Activated CD8-positive, alpha-beta memory T cell treated with anti-CD3 and anti-CD28 coated beads, Interleukin-2, amount 50 U/mL, for 48 hours (primary cell): ENCODE results near the gene CNTNAP2.

Source experiments
- DNase-seq: peaks from one replicate; pipeline ENCODE4 v3.0.0-alpha.2; 2020

CNTNAP2 gene

DNA sequence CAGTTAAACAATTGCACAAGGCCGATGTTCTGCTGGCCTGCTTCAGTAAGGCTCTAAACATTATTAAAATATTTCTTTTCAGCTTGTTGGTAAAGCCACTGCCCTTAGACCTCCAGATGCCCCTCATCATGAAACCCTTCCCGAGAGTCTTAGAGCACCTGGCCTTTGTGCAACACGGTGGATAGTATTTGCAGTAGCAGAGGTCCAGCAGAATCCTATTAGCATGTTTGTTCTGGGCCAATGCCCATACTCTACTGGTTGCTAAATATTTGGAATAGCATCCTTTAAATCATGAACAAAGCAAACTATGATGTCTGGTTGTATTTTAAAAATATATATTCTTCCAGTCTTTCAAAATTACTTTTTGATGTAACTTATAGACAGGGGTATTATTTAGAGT lies 584.6 kb downstream of the CNTNAP2 start:
- DNase-seq, result no peak

DNA sequence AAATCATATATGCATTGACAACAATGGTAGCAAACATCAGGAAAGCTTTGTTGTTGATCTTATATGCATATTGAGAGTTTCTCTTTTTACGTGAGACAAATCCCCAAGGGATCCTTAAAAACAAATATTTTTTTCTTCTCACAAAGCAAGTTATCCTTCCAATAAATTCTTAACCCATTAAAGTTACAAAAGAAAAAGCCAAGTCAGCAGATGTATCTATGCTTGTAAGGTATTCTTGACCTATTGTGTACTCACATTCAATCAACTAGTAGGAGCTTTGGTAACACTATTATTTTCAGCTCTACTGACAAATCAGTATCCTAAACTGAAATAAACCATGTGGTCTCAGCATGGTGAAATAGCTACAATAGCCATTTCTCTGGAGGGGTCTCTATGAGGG lies 586.3 kb downstream of the CNTNAP2 start:
- DNase-seq, result no peak

DNA sequence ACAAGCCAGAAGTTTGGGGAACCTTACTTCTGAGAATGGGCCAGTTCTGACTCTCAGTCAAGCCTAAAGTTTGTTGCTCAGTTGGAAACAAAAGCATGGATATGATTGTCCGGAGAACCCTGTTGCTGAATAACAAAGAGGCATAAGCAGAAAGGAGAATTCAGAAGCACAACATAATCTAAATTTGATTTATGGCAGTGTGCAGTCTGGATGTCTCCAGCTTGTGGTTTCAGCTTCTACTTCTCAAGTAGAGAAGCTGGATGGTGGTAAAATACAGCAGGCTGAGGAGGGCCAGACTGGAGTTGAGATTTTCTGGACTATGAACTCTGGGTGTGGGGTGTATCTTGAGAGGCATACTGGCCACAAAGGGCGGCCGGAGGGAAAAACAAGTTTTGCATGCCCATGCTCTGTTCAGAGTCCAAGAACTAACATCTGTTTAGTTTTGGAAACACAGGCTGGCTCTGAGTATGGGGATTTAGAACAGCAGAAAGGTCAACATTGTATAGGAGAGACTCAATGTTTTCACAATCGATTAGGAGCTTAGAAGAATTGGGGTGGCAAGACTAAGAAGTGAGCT lies 592.9 kb downstream of the CNTNAP2 start:
- DNase-seq, result no peak

DNA sequence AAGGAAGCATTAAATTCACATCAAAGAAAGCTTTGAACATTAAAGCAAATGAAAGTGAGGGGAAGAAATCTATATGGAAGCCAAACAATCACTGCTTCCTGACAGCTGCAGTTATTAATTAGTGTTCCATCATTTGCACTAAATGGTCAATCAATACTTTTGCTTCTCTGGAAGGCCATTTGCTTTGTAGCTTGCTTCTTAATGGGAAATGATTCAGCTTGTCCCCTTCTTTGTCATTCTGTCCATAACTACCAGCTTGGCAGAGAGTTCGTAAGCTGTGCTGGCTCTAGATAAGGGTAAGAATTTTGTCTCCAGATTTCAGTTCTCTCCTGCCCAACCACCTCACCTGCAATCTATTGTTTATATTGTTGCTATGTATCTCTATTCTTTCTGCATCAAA lies 596.6 kb downstream of the CNTNAP2 start:
- DNase-seq, result no peak

DNA sequence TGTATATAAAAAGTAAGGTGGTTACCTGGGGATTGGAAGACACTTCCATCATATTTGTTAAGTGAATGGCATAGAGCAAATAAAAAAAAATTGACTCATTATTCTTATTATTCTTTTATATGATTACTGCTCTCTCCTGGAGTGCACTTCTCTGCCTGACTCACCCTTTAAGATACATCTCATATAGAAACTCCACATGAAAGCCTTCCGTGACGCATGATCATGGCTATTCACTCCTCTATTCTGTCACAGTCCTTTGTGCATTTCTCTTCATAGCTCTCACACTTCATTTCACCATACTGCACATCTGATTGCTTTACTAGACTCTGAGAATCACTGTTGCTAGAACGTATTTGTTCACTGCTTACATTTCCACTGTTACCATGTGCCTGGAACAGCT lies 597.3 kb downstream of the CNTNAP2 start:
- no peak for DNase-seq

DNA sequence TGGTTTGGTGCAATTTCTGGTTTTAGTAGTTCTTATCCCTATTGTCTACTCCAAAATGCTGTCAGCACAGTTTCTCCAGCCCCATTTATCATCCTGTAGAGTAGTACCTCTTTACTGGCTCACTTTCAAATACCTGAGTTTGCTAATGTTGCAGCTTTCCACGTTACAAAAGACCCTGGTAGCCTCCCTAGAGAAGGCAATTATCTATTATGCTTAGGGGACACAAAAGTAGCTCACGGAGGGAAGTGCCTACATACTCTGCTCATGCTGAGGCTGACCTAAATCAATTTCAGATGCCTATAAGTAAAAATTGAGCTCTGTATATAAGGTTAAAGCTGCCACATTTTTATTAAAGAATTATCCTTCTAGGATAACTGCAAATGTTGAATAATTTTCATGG lies 603.6 kb downstream of the CNTNAP2 start:
- no peak for DNase-seq

DNA sequence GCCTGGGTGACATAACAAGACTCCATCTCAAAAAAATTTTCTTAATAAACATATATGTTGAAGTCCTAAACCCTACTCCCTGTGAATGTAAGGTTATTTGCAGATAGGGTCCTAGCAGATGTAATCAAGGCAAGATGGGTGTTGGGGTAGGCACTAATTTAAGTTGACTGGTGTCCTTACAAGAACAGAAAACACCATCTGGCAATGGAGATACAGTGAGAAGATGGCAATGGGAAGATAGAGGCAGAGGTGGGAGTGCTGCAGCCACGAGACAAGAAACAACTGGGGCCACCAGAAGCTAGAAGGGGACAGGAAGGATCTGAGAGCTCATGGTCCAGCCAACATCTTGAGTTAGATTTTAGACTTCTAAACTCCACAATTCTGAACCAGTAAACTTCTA lies 606.4 kb downstream of the CNTNAP2 start:
- DNase-seq, result no peak

DNA sequence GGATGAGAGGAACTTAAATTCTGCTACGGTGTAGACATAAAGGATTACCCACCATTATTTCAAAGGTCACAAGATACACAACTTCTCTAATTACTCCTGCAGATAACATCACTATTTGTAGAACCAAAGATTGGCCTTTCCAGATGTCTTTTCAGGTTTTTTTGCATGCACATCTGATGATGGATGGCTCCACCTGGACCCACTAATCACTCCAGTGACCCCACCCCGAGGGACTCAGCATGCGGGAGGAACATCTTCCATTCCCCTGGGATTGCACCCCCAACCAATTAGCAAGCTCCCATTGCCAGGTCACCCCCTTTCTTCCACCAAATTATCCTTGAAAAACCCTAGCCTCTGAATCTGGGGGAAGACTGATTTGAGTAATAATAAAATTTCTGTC lies 608.9 kb downstream of the CNTNAP2 start:
- DNase-seq, result no peak

DNA sequence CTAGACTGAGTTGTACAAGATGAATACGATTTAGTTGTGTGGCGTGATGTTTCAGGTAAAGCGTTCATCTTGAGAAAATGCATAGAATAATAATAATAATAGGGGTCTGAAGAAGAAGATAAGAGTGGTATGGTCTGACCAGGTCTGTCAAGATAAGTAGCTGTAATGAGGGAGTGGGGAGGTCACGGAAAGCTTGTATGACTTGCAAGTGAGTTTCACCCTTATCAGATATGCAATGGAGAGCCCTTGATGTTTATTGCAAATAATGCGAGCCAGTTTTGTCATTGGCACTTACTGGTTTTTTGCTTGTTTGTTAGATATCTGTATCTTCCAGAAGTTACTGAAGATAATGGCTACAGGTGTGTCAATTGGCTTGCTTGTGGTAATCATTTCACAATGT lies 611.5 kb downstream of the CNTNAP2 start:
- DNase-seq, result no peak

DNA sequence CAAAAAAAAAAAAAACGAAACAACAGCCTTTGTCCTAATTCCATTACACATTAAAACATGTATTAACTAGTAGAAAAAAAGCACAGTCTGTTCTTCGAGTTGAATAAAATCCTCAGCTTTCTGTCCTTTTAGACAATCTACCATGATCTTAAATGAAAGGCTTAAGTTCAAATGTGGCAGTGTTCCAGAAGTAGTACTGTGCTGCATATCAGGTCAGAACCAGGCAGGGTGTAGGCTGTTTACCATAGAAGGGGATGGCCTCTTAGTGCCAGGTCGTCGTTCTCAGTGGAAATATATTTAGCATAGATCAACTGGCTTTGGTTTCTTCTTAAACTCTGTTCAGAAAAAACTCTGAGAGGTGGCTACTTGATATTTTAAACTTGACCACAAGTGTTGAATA lies 612.0 kb downstream of the CNTNAP2 start:
- DNase-seq, result no peak

DNA sequence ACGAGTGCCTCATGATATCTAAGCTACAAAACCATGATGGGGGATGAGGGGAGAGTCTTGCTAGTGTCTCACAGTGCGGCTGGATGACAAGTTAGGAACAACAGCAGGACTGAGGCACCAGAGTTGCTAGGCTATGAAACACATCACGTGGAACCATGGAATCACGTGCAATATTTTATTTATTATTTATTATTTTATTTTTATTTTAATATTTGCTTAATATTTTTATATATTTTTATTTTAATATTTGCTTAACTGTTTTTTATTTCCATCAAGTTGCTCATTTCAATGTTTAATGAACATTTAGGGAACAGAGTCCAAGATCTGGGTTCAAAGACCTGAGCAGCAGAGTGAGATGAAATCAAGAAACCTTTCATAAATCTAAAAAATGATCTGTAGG lies 614.6 kb downstream of the CNTNAP2 start:
- no peak for DNase-seq

DNA sequence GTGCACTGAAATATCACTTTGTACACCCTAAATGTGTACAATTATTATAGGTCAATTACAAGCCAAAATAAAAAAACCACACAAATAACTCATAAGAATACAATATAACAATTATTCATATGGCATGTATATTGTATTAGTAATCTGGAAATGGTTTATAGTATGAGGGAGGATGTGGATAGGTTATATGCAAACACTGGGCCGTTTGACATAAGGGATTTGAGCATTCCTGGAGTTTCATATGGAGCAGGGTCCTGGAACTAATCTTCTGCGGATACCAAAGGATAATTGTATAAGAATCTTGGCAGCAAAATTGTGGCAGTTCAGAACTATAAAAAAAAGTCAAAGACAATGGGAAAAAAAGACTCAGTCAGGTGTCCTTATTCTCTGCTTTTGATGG lies 619.4 kb downstream of the CNTNAP2 start:
- DNase-seq, result no peak

DNA sequence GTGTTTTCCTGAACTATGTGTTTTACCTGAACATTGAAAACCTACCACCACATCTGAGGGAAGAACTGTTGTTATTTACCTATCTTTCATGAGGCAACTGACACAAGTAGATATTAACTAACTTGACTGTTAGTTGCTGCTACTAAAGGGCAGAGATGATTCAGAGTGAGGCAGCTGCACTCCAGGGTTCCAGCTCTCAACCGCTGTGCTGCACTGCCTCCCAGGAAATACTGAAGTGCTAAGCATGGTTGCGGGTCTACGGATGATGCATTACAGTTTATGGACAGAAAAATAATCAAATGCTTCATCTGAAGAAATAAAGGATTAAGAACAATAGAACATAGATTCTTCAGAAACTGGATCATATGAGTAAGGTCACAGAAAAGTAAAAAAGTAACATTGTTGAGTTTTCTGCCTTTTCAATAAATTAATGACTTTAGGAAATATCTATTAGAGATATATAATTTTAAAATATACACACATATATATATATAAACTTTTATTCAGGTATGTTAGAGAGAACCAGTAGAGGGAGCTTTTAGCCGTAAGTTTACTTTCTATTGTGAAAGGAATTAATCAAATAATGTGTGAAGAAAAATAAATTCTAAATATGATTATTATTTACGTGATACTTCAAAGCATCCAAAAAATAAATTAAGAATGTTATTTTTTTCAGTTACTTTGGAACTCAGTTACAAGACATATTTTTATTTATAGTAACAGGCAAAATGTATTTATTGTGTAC lies 620.0 kb downstream of the CNTNAP2 start:
- DNase-seq, result no peak

DNA sequence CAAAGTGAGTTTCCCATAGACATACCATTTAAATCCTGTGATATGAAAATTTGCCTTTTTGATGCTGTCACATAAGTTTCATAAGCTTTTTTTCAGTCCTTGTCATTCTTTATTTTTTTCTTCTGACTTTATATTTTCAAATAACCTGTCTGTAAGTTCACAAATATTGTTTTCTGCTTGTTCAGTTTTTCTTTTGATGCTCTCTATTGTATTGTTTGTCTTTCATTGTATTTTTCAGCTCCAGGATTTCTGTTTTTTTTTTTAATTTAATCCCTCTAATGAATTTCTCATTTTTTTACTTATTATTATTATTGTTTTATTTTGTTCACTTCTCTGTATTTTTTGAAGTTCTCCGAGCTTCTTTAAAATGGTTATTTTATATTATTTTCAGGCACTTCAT lies 623.4 kb downstream of the CNTNAP2 start:
- DNase-seq, result no peak

DNA sequence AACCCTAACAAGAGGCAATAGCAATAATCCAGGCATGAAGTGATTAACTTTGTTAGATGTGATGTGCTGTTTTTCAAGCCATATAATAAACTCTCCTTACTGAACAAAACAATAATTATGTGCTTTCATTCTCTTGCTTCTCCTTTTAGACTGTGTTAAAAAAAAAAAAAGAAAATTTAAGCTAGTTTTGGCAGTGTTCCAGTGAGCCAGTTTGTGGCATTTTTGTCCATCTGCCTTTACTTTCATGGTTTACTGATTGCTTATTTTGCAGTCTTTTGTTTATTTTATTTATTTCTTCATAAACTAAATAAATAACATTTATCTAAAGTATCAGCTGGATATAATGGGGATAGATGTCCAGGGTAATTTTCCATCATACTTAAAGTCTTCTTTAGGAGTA lies 625.3 kb downstream of the CNTNAP2 start:
- no peak for DNase-seq

DNA sequence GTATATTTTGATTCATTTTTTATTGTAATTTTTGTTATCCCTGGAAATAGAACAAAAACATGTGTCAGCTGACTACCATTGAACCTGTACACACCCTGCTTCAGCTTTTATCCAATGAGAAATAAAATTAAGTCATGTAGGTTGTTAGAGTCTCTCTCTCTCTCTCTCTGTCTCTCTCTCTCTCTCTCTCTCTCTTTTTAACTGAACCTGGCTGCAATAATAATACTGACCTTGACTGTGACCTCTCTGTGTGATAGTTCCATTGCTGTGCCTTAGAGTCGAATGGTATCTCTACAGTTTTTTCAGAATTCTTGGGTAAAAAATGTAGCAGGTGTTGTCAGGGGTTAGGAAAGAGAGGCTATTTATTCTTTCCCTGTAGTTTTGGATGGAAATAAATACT lies 637.8 kb downstream of the CNTNAP2 start:
- DNase-seq, result no peak

DNA sequence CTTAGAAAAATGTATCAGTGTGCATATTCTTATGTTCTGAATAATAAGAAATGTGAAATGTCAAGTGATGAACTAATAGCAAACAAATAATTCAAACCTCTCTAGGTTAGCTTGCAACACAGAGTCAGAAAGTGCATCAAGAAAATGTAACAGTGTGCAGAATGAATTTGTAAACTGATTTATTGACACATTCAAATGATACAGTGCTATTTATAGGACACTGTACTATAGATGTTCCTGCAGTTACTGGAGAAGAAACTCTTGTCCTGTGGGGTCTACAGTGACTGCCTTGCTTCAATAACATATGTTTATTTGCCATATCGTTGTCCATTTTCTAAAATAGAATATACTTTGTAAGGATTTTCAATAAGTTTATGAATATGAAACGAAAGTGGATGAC lies 639.0 kb downstream of the CNTNAP2 start:
- DNase-seq, result no peak

DNA sequence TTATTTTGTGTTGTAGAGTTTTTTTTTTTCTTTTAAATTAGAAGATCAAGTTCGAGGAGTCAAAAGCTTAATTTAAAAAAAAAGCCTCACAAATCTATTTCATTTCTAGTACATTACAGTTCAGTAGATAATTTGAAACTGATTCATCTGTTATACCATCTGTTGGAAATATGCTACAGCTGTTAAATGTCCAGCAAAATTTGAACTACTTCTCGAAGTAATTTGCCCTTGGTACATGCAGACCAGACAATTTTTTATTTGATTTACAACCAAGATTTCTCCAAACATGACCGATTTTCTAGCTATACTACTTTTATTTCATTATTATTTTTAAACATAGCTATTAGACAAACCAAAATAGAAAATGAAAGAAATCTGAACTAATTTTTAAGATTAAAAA lies 647.9 kb downstream of the CNTNAP2 start:
- no peak for DNase-seq

DNA sequence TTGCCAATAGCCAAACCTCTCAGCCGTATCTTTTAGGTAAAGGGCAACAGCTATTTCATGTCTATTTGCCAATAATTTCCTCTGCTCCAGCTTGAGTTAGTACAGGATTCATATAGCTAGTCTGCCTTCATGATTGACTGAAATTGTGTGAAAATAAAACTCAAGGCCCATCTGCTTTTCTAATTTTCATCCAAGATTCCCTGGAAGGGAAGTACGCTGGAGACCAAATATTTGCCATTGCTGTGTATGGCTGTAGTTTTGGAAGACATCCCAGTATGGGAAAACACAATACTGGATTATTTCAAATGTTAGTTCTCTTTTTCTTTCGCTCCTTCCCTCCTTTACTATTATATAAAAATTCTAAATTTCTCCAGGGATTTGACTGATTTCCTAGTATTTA lies 652.4 kb downstream of the CNTNAP2 start:
- no peak for DNase-seq

DNA sequence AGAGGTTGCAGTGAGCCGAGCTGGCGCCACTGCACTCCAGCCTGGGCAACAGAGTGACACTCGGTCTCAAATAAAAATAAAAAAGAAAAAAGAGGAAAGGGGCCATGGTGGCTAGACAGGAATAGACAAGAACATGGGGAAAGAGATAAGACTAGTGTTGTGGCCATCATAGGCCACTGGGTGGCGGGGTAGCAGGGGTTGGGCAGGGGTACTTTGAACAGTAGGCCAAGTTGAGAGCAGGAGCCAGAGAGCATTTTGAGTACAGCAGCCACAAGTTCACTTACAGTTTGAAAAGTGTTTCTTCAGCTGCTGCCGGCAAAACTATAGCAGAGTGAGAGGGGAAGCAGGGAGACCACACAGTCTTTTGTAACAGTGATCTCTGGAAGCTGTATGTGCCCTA lies 656.0 kb downstream of the CNTNAP2 start:
- no peak for DNase-seq

DNA sequence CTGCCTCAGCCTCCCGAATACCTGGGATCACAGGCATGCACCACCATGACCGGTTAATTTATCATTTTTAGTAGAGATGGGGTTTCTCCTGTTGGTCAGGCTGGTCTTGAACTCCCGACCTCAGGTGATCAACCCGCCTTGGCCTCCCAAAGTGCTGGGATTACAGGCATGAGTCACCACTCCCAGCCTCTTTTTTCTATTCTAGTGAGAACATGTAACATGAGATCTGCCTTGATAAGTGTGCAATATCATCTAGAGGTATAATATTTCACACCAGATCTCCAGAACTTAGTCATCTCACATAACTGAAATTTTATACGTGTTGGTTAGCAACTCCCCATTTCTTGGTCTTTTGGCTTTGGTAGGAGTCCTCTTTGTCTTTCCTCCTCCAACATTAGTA lies 656.9 kb downstream of the CNTNAP2 start:
- no peak for DNase-seq

DNA sequence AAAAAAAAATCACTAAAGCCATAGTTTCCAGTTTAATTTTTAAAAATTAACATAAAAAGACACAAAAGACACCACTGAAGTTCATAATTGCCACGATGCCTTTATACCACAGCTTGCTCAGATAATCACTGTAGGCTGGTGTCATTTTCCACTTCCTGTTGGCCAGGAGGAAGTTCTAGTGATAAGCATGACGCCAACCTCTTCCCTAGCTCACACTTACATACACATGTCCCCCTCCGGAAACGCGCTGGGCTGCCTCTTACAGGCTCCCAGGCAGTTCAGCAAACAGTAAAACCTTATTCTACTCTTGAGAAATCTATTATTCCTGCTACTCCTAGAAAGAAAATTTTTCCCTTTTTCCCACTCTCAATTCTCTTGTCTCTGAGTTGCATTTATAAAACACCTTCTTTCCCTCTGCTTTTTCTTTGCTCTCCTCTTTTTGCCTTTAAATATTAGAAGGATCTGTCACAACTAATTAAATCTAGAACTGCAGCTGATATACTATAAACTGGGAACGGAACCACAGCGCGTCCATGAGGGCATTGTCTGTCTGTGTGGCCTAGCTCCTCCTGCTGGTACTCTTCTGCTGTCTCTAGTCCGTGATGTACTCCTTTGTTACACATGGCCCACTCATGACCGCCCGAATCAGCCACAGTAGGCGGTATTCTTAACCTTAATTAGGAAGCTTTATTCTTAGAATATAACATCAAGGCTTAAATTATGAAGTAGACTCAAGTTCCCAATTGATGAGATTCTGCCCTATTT lies 664.9 kb downstream of the CNTNAP2 start:
- no peak for DNase-seq

DNA sequence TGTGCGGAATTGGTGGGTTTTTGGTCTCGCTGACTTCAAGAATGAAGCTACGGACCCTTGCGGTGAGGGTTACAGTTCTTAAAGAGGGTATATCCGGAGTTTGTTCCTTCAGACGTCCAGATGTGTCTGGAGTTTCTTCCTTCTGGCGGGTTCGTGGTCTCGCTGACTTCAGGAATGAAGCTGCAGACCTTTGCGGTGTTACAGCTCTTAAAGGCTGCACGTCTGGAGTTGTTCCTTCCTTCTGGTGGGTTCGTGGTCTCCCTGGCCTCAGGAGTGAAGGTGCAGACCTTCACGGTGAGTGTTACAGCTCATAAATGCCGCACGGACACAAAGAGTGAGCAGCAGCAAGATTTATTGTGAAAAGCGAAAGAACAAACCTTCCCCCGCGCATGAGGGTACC lies 670.7 kb downstream of the CNTNAP2 start:
- DNase-seq, result no peak

DNA sequence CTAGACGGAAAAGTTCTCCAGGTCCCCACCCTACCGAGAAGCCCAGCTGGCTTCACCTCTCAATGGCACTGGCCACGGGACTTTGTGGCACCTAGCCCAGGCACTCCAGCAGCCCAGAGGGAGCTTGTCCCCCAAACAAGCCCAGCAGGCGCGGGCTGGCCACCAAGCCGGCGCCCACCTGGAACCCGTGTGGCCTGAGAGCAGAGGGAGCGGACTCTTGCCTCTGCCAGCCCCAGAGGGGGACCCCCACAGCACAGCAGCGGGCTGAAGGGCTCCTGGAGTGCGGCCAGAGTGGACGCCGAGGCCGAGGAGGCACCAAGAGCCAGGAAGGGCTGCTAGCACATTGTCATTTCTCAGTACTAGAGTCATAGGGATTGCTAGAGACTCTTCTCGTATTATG lies 671.4 kb downstream of the CNTNAP2 start:
- no peak for DNase-seq
